Mesodermal cell (in vitro differentiated cells): ENCODE measurements around the gene CXXC1. TPM values are rescaled to one million over a fixed set of nuclear protein-coding genes. Genes with fewer than 3 reads are reported as not detected.

Experiments
- H3K27ac ChIP-seq: 2 replicates; pipeline ENCODE4 v1.7.0; 2013; ENCODE audit warnings: mild to moderate bottlenecking, low read depth, low read length, moderate library complexity; ENCODE audit not compliant: severe bottlenecking
- H3K36me3 ChIP-seq: 2 replicates; pipeline ENCODE4 v1.7.1; 2013; ENCODE audit warnings: mild to moderate bottlenecking, low read length, moderate library complexity; ENCODE audit not compliant: control insufficient read depth, insufficient read depth
- H3K4me1 ChIP-seq: one replicate; pipeline ENCODE4 v1.7.1; 2013; ENCODE audit warnings: mild to moderate bottlenecking, low read length; ENCODE audit not compliant: insufficient read depth, control insufficient read depth, poor library complexity, severe bottlenecking
- H3K4me3 ChIP-seq: 2 replicates; pipeline ENCODE4 v1.7.0; 2013; ENCODE audit warnings: low read length, control low read depth, mild to moderate bottlenecking; ENCODE audit not compliant: insufficient read depth, poor library complexity, severe bottlenecking; ENCODE audit errors: extremely low read depth
- H3K9me3 ChIP-seq: 2 replicates; pipeline ENCODE4 v1.7.1; 2013; ENCODE audit warnings: mild to moderate bottlenecking, low read length, moderate library complexity; ENCODE audit not compliant: control insufficient read depth
- WGBS, 2 experiments: methylation state at CpG; one replicate each; pipeline ENCODE4 v1.1.5; 2013; ENCODE audit warnings: missing lambda C conversion rate in 2 of 2; ENCODE audit not compliant: insufficient coverage in 2 of 2; 5-methylcytosine and 5-hydroxymethylcytosine counted together
- polyA plus RNA-seq, 2 experiments: library from polyadenylated mRNA; stranded (reverse); fragments of 50-300 nt; gene quantifications; one replicate each; pipeline ENCODE4 v1.2.3, GENCODE V29; 2013

The CXXC1 gene
- polyA plus RNA-seq (2013, experiment 1 of 2) = 47.6 TPM
- 41.6 TPM for polyA plus RNA-seq (2013, experiment 2 of 2)

DNA sequence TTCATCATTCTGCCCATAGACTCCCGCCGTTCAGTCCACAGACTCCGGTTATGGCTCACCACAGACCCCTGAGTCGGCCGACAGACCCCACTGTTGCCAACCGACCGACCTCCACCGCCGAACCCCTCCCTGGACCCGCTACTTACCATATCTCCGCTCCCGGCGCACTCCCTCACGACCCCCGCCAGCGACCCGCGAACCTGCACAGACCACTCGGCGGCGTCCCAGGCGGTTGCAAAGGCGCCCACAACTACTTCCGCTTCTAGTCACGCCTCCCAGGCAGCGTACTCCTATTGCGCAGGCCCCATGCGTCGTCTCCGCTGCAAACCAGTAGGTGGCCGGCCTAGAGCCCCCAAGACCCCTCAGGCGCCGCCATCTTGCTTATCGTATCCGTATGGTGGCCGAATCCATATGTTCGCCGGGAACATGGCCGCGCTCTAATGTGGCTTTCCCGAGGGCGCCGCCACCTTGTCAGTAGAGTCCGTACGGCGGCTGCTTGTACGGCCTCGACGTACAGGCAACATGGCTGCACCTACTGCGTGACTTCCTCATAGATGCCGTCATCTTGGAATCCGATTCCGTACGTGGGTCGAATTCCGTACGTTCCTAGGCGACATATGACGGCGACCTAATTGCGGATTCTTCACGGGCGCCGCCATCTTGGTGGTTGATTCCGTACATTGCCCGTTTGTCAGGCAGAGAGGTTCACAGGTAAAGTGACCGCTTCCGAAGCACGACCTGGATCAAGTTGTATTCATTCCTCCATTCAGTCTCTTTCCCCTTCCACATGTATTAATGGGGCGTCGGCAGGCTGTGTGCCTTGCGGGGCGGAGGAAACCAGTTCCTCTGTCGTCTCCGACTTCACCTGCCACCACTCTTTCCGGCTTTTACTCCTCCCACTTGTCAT is at the start of gene CXXC1:
TSS of gene CXXC1 (minus strand) at position 252 of the 907 bp plus-strand sequence. CDS start at position 149, 103 bp downstream.
- Histone ChIP-seq H3K9me3 (no peaks in the 10 kb centered on the region), H3K27ac (peak within 1 kb of the TSS; percentile 81), H3K4me3 (peak within 1 kb of the TSS; percentile 90), H3K4me1 (no peaks in the 10 kb centered on the region), H3K36me3 (peaks cover 34% of the 10 kb centered on the region)
- WGBS, 2 experiments = 0% methylated on average over 62 to 72 of the region's 76 CpGs

DNA sequence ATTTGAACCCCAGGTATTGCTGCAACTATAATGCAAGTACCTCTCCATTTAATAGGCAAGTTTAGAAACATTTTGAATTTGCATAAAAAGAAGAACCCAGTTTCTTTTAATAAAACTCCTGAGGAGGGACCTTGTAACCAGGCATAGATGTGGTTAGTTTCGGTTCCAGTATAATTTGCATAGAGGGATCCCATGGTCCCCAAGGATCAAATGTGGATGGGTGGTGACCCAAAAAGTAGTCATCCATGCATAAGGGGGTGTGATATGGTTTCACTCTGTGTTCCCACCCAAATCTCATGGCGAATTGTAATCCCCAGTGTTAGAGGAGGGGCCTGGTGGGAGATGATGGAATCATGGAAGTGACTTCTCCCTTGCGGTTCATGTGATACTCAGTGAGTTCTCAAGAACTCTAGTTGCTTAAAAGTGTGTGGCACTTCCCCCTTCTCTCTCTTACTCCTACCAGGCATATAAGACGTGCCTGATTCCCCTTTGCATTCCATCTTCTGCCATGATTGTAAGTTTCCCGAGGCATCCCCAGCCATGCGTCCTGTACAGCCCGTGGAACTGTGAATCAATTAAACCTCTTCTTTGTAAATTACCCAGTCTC is 47.2 kb upstream of the CXXC1 start:
- Histone ChIP-seq H3K4me3 (no peak overlapping the region), H3K9me3 (no peaks in the 10 kb centered on the region), H3K27ac (no peak overlapping the region), H3K36me3 (no peaks in the 10 kb centered on the region), H3K4me1 (no peaks in the 10 kb centered on the region)
- WGBS, 2 experiments = 90 to 94% methylated on average over 2 to 3 of the region's 7 CpGs

DNA sequence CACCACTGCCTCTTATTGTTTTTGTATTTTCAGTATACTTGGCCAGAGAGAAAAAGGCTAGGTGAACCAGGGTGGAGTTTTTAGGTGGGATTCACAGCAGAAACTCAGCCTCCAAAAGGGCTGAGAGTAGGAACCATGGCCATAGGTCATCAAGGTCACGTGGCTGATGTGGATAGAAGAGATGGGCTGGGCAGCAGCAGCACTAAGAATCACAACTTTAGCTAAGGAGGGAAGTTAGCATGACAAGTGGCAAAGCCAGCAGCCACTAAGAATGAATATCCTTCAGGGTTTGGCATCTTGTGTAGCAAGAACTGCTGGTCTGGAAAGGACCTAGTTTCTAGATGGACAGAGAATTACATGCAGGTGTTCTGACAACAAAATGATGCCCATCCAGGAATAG is 44.2 kb upstream of the CXXC1 start:
- no peak overlapping the region for H3K4me3 ChIP-seq
- H3K27ac ChIP-seq = no peak overlapping the region
- WGBS, 2 experiments = 79 to 93% methylated on average over 1 of the region's 1 CpG
- H3K36me3 ChIP-seq = no peaks in the 10 kb centered on the region
- H3K9me3 ChIP-seq = no peaks in the 10 kb centered on the region
- H3K4me1 ChIP-seq = no peaks in the 10 kb centered on the region

DNA sequence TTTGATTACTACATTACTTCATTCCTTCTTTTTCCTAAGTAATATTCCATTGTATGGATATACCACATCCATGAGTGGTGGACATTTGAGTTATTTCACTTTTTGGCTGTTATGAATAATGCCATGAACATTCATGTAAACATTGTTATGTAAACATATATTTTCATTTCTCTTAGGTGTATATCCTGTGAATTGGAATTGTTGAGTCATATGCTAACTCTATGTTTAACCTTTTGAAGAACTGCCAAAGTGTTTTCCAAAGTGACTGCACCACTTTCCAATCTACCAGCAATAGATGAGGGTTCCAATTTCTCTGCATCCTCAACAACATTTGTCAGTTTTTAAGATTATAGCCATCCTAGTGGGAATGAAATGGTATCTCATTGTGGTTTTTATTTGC is 42.7 kb upstream of the CXXC1 start:
- Histone ChIP-seq H3K27ac (no peak overlapping the region), H3K4me1 (no peaks in the 10 kb centered on the region), H3K9me3 (no peaks in the 10 kb centered on the region), H3K4me3 (no peak overlapping the region), H3K36me3 (no peaks in the 10 kb centered on the region)

DNA sequence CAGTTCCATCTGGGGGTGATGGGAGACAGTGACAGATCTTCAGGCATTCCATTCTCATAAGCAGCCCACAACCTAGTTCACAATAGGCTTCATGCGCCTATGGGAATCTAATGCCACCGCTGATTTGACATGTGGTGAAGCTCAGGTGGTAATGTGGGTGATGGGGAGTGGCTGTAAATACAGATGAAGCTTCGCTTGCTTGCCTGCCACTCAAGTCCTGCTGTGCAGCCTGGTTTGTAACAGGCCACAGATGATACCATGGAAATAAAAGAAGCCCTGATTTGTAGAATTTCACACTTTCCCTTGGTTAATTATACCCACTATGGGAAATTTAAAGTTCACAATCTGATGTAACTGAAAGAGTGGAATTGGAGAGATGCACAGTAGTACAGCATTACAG is 40.5 kb upstream of the CXXC1 start:
- WGBS, 2 experiments = 100% methylated on average over 2 of the region's 3 CpGs; no CpG with 5 or more reads in 1 of the 2 experiments
- Histone ChIP-seq H3K27ac (no peak overlapping the region), H3K36me3 (no peaks in the 10 kb centered on the region), H3K4me1 (no peaks in the 10 kb centered on the region), H3K4me3 (no peak overlapping the region), H3K9me3 (no peaks in the 10 kb centered on the region)

DNA sequence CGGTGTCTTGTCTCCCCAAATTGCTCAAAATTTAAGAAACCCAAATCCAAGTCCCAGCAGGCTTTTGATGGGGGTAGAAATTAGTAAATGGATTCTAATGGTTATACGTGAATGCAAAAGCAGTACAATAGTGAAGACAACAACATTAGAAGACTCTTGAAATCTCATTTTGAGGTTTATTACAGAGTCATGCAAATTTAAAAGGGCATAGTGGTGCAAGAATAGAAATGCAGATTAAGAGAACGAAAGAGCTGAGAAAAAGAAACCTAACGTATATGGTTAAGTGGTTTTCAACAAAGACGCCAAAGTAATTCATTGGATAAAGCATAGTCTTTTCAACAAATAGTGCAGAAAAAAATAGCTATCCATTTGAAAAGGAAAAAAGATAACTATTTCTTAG is 33.2 kb upstream of the CXXC1 start:
- 92% methylated on average over 4 of the region's 5 CpGs; no CpG with 5 or more reads in 1 of the 2 experiments for WGBS, 2 experiments
- Histone ChIP-seq H3K4me1 (no peaks in the 10 kb centered on the region), H3K27ac (no peak overlapping the region), H3K4me3 (no peak overlapping the region), H3K36me3 (no peaks in the 10 kb centered on the region), H3K9me3 (no peaks in the 10 kb centered on the region)

DNA sequence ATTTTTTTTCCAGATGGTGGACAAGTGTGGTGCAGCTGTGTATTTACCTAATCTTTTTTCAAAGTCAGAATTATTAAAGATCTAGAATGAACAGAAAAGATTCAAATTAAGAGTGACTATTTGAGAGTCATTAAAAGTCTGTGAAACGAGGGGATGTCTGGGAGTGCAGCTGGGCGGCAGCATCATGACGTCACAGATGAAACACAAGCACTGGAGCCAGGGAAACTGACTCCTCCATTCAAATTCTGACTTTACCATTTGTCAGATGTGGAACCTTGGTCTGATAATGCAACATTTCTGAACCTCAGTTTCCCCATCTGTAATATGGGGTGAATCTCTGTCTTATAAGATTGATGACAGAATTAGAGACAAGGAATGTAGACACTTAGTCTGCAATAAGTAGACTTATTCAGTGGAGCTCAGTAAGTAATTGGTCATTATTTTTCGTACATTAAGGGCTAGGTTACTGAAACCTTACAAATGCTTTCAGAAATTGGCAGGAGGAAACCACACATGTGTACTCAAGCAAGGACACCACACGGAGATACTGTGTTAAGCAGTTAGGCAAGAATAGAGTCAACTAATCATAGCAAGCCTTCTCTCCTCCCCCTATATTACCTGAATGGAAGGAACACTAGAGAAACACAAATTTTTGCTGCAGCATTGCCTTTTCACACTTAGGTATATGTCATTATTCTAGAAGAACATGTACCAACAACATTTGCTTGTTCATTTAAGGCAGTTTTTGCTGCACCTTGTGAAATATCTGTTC is 27.8 kb upstream of the CXXC1 start:
- WGBS, 2 experiments = 85 to 91% methylated on average over 4 to 5 of the region's 5 CpGs

DNA sequence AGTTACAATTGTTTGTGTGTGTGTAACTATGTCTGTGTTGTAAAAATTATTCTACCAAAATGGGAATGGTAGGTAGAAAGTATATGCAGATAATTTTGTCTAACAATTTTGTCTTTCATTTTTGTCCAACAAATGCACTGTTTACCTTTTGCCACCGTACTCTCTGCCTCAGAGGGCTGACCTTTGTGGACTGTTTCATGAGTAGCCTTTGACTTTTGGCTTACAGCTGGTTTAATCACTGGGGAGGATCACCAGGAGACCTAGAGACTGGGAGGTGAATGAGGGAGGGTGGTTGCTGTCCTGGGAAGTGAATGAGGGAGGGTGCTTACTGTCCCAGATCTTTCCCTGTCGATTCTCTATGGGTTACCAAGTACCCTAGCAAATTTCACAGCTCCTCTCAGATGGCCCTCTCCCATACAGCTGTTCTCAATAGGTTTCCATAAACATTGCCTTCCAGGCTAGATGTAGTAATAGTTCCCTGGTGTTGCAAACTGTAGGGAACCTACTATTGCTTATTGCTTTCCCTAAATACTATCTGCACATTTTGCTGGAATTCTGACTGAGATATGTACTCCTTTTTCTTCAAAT is 26.5 kb upstream of the CXXC1 start:
- Histone ChIP-seq H3K36me3 (no peaks in the 10 kb centered on the region), H3K27ac (no peak overlapping the region), H3K9me3 (no peaks in the 10 kb centered on the region), H3K4me1 (no peaks in the 10 kb centered on the region), H3K4me3 (no peak overlapping the region)
- 80 to 100% methylated on average over 1 of the region's 2 CpGs for WGBS, 2 experiments

More for the DNA sequence above, 27.8 kb upstream of the CXXC1 start:
- no peak overlapping the region for H3K4me3 ChIP-seq
- no peaks in the 10 kb centered on the region for H3K36me3 ChIP-seq
- H3K27ac ChIP-seq = no peak overlapping the region
- H3K9me3 ChIP-seq = no peaks in the 10 kb centered on the region
- H3K4me1 ChIP-seq = no peaks in the 10 kb centered on the region

DNA sequence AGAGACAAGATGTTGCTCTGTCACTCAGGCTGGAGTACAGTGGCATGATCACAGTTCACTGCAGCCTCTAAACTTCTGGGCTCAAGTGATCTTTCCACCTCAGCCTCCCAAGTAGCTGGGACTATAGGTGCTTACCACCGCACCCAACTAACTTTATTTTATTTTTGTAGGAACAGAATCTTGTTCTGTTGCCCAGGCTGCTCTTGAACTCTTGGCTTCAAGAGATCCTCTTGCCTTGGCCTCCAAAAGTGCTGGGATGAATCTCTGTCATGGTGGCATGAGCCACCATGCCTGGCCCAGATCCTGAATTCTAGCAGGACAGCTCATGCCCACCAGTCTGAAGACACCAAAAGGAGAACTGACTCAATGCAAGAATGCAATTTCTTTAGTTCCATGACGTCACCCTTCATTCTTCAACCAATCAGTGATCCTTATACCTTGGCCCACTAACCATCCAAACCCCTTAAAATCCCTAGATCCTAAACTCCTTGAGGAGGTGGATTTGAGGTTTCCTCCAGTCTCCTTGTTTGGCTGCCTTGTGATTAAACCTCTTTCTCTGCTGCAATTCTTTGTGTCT is 25.6 kb upstream of the CXXC1 start:
- H3K9me3 ChIP-seq = peaks cover 6% of the 10 kb centered on the region
- H3K4me3 ChIP-seq = no peak overlapping the region
- H3K27ac ChIP-seq = no peak overlapping the region
- WGBS, 2 experiments = 100% methylated on average over 1 of the region's 2 CpGs; no CpG with 5 or more reads in 1 of the 2 experiments
- H3K4me1 ChIP-seq = no peaks in the 10 kb centered on the region
- no peaks in the 10 kb centered on the region for H3K36me3 ChIP-seq
